ENCODE results near the gene TRIM46. TPM values are rescaled to one million over a fixed set of nuclear protein-coding genes. Genes with fewer than 3 reads are reported as not detected.

TRIM46 gene
- total and polyA plus RNA-seq, 9 of the 15 experiments (the other 6 are each of a cell fraction or from before 2014, with no cell fraction given): 0.05 to 0.60 (median 0.16) TPM; not detected in 3

GRCh38 chr1:155206891-155207805, 33.5 kb downstream of the TRIM46 start (continued):
- TF ChIP-seq NR2C1 (IDR thresholded peaks at IDR 0.05) (no peak), NR2C1 (tag; IDR thresholded peaks at IDR 0.05) (no peak), ZZZ3 (IDR thresholded peaks at IDR 0.05) (no peak), CBFB (CRISPR knock-in tag; IDR thresholded peaks at IDR 0.05) (no peak), IRF2 (CRISPR knock-in tag; IDR thresholded peaks at IDR 0.05) (no peak), XRCC5 (IDR thresholded peaks at IDR 0.05; ENCODE audit: low read depth, low read length) (peak; percentile 84), ZNF740 (CRISPR knock-in tag; IDR thresholded peaks at IDR 0.05) (peak; percentile 88), ZNF740 (tag; IDR thresholded peaks at IDR 0.05) (peak in 1 of 2 experiments; percentile 41; a peak in 1 of 4 replicates), ZNF586 (CRISPR knock-in tag; conservative IDR thresholded peaks at IDR 0.05) (no peak), ZBTB33 (CRISPR knock-in tag; IDR thresholded peaks at IDR 0.05) (0 out of 2 replicates have a peak, but pooled peaks have one; percentile 25), ILK (tag; IDR thresholded peaks at IDR 0.05; ENCODE audit: borderline replicate concordance, low read depth) (no peak), NEUROD1 (IDR thresholded peaks at IDR 0.05; ENCODE audit: borderline replicate concordance, low read depth, low read length, partially characterized antibody) (no peak), JUND (IDR thresholded peaks at IDR 0.05; ENCODE audit: borderline replicate concordance, low read depth, low read length) (peak; percentile 39; the same call in 1 of the 2 replicates), JUND (tag; IDR thresholded peaks at IDR 0.05; ENCODE audit: borderline replicate concordance, low read depth, low read length) (0 out of 3 replicates have a peak, but pooled peaks have one; percentile 37), RCOR1 (IDR thresholded peaks at IDR 0.05; ENCODE audit: borderline replicate concordance in 1 of 2, low read depth in 2 of 2, low read length in 2 of 2) (peak in 1 of 2 experiments; percentile 56; a peak in 2 of 4 replicates), SMAD4 (CRISPR knock-in tag; conservative IDR thresholded peaks at IDR 0.05) (0 out of 2 replicates have a peak, but pooled peaks have one; percentile 37), ELF4 (CRISPR knock-in tag; IDR thresholded peaks at IDR 0.05) (no peak), ZNF174 (CRISPR knock-in tag; IDR thresholded peaks at IDR 0.05) (no peak), RBFOX2 (IDR thresholded peaks at IDR 0.05; ENCODE audit: low read depth, low read length) (0 out of 2 replicates have a peak, but pooled peaks have one; percentile 21), STAT5B (CRISPR knock-in tag; IDR thresholded peaks at IDR 0.05) (no peak), CBX3 (IDR thresholded peaks at IDR 0.05; ENCODE audit: borderline replicate concordance in 1 of 2, low read length in 2 of 2) (peak in 1 of 2 experiments; percentile 22; a peak in 1 of 3 replicates), KHSRP (IDR thresholded peaks at IDR 0.05) (no peak), STAT5A (IDR thresholded peaks at IDR 0.05; ENCODE audit: borderline replicate concordance, low read length) (no peak), PKNOX1 (IDR thresholded peaks at IDR 0.05) (peak; percentile 64), STAG1 (CRISPR knock-in tag; IDR thresholded peaks at IDR 0.05; ENCODE audit: borderline replicate concordance) (peak; percentile 58)
